ENCODE measurements around the gene VPS13D.
"Not testable (repeated sequence)": the region's sequence is repeated elsewhere in the genome, so short reads cannot be mapped to it uniquely, and the experiment has no call there.

The VPS13D gene

DNA sequence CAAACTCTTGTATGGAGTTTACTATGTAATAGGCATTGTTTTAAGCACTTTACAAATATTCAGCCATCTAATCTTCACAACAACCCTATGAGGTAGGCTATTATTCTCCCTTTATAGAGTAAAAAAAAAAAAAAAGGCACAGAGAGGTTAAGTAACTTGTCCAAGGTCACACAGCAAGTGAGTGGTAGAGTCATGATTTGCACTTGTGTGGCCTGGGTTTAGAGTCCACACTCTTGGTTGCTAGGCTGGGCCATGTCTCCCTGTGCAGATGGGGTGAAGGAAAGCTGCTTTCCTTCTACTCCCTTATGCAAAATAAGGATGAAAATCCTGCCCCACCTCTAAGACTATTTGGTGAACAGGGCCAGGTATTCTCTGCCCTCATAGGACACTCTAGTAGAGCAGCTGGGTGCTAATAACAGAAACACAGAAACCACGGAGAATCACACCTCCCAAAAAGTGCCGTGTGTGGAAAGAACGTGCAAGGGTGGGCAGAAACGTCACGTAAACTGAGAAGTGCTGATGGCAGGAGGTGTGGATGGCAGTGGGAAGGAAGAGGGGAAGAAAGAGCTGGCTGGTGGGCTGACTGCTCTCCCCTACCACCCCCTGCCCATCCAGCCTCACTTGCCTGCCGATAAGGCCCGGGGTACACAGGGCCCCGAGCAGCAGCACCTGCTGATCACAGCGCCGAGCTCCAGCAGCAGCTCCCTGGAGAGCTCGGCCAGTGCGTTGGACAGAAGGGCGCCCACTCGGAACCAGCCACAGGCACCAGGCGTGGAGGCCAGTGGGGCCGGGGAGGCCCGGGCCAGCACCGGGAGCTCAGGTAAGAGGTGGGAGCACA, 28.3 kb upstream of the VPS13D start:
- DNase-seq (ENCODE audit: low spot score), result no peak

DNA sequence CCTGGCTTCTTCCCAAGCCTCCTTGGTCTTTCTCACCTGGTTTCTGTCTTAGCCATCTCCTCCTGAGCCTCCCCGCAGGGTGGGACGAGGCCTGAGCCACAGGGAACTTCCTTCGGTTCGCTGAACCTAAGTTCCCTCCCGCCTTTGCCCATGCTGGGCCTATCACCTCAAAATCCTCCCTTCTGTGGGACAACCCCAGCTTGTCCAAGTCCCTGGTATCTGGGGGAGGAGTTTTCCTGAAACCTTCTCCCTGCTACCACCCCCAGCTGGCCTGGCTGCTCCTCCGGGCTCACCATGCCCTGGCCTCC, 27.7 kb upstream of the VPS13D start:
- DNase-seq (ENCODE audit: low spot score), result no peak

DNA sequence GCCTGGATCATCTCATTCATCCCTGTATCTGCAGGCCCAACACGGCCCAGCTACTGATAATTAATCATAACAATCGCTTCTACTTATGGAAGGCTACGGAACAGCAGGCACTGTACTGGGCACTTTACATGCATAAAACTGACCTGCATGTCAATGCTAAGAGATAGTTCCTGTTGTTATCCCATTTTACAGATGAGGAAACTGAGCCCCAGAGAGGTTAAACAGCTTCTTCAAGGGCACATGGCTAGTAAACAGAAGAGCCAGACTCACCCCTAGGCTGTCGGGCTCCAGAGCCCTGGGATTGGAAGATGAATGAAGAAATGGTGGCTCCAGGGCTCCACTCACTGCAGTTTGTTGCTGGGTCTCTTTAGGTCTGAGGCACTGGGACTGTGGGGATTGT, 27.3 kb upstream of the VPS13D start:
- no peak for DNase-seq (ENCODE audit: low spot score)

DNA sequence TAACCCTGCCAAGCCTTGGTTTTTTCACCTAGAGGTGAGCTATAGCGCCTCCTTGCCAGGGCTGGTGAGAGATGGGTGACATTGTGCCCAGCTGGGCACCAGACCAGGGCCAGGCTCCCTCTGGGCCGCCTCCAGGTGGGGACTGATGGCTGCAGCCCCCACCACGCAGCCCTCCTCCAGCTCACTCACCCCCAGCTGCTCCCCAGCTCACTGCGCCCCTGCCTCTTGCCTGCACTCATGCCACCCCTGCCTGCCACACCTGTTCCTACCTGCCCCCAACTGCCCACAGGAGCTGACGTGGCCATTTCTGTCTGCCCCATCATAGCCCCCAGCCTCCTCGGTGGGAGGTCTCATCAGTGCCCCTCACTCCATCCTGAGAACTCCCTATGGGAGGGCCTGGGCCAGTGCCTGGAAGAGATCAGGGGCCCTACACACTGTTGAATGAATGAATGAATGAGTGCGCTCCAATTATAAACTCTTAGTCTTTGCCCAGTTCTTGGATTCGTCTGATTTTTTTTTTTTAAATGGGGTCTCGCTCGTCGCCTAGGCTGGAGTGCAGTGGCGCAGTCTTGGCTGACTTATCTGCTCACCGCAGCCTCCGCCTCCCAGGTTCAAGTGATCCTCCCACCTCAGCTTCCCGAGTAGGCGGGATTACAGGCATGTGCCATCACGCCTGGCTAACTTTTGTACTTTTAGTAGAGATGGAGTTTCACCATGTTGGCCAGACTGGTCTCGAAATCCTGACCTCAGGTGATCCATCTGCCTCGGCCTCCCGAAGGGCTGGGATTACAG, 26.4 kb upstream of the VPS13D start:
- DNase-seq (ENCODE audit: low spot score), result no peak

DNA sequence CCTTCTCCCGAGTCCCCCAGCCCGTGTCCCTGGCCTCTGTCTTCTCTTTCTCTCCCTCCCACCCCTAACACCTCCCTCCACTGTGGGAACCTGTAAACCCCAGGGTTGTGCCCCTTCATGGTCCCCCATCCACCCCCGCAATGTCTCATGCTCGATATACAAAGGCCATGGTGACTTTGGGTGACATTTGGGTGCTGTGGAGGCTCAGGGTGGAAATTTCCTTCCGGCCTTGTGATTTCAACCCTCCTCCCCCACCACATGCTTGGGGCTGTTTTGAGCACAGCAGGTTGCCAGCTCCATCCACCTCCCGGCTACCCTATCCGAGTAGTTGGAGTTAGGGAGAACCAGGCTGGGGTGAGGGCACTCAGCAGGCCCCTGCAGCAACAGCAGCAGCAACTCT, 25.7 kb upstream of the VPS13D start:
- DNase-seq (ENCODE audit: low spot score), result no peak

DNA sequence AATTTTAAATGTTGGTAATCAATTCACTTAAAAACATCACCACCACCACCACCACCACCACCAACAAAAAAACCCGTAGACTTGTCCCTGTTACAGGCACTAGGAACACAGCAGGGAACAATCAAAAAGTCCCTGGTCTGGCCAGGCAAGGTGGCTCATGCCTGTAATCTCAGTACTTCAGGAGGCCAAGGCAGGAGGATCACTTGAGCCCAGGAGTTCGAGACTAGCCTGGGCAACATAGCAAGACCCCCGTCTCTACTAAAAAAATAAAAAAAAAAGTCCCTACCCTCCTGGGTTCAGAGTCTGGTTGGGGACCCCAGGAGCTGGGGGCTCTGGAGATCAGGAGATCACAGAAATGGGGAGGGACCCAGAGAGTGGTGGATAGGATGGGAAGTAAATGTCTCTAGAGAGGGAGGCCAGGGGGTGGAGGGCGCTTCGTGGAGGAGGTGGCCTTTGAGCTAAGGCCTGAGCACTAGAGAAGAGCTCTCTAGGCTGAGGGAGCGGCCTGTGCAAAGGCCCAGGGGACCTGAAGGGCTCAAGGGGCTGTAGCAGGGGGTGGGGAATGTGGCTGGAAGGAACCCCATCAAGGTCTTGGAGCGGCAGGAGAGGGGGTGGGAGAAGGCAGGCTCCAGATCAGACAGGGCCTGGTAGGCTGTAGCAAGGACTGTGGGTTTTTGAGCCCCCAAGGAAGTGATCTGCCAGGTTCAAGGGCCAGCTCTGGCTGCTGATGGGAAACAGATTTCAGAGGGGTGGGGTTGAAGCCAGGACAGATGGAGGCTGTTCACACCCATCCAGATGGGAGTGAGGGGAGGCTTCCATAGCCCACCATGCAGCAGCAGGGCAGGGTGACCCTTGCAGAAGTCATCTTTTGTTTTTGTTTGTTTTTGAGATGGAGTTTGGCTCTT, 24.8 kb upstream of the VPS13D start:
- no peak for DNase-seq (ENCODE audit: low spot score)

DNA sequence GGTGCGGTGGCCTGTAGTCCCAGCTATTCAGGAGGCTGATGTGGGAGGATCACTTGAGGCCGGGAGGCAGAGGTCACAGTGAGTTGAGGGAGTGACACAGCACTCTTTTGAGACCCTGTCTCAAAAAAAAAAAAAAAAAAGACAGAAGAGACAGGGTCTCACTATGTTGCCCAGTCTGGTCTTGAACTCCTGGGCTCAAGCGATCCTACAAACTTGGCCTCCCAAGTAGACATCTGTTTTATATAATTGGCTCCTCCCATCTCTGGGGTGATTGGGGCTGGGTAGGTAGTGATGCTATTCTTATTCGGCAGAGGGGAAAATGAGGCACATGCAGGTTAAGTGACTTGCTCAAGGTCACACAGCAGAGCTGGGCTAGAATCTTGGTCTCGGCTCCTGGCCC, 23.6 kb upstream of the VPS13D start:
- DNase-seq (ENCODE audit: low spot score), result no peak

DNA sequence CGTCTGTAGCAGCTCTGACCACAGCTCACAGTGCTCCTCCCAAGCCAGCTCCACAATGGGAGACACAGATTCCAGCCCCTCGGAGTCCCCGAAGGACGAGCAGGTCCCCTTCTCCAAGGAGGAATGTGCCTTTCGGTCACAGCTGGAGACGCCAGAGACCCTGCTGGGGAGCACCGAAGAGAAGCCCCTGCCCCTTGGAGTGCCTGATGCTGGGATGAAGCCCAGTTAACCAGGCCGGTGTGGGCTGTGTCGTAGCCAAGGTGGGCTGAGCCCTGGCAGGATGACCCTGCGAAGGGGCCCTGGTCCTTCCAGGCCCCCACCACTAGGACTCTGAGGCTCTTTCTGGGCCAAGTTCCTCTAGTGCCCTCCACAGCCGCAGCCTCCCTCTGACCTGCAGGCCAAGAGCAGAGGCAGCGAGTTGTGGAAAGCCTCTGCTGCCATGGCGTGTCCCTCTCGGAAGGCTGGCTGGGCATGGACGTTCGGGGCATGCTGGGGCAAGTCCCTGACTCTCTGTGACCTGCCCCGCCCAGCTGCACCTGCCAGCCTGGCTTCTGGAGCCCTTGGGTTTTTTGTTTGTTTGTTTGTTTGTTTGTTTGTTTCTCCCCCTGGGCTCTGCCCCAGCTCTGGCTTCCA, 22.9 kb upstream of the VPS13D start:
- DNase-seq (ENCODE audit: low spot score), result no peak

DNA sequence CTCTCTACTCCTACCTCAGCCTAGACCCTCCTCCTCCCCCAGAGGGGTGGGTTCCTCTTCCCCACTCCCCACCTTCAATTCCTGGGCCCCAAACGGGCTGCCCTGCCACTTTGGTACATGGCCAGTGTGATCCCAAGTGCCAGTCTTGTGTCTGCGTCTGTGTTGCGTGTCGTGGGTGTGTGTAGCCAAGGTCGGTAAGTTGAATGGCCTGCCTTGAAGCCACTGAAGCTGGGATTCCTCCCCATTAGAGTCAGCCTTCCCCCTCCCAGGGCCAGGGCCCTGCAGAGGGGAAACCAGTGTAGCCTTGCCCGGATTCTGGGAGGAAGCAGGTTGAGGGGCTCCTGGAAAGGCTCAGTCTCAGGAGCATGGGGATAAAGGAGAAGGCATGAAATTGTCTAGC, 21.6 kb upstream of the VPS13D start:
- DNase-seq (ENCODE audit: low spot score), result no peak

DNA sequence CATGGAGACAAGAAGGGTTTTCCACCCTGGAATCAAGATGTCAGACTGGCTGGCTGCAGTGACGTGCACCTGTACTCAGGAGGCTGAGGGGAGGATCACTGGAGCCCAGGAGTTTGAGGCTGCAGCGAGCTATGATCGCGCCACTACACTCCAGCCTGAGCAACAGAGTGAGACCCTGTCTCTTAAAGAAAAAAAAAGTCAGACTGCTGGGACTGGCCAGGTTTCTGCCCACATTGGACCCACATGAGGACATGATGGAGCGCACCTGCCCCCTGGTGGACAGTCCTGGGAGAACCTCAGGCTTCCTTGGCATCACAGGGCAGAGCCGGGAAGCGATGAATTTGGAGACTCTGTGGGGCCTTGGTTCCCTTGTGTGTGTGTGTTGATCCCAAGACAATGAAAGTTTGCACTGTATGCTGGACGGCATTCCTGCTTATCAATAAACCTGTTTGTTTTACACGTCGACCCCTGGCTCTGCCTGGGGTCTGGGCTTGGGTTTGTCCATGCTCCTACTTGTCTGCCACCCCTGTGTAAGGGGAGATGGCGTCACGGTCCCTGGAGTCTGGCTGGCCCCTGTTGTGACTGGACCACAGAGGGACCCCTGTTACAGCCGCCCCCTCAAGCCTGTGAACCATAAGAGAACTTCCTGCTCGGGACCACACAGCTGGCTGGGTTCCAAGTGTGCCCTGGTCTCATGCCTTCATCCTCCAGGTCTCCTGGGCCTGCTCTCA, 20.9 kb upstream of the VPS13D start:
- peak; percentile 68 for DNase-seq (ENCODE audit: low spot score)

DNA sequence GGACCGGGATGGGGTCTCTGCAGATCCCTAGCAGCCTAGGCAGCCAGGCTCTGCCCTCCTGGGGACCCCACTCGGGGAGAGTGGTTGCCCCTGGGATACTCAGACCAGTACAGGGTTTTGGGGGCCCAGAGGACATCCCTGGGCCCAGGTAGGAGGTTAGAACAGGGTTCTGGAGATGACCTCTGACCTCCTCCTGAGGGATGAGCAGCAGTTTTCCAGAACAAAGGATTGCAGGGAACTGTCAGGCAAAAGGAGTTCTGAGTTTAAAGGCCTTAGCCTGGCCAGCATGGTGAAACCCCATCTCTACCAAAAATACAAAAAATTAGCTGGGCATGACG, 20.4 kb upstream of the VPS13D start:
- DNase-seq (ENCODE audit: low spot score), result no peak

DNA sequence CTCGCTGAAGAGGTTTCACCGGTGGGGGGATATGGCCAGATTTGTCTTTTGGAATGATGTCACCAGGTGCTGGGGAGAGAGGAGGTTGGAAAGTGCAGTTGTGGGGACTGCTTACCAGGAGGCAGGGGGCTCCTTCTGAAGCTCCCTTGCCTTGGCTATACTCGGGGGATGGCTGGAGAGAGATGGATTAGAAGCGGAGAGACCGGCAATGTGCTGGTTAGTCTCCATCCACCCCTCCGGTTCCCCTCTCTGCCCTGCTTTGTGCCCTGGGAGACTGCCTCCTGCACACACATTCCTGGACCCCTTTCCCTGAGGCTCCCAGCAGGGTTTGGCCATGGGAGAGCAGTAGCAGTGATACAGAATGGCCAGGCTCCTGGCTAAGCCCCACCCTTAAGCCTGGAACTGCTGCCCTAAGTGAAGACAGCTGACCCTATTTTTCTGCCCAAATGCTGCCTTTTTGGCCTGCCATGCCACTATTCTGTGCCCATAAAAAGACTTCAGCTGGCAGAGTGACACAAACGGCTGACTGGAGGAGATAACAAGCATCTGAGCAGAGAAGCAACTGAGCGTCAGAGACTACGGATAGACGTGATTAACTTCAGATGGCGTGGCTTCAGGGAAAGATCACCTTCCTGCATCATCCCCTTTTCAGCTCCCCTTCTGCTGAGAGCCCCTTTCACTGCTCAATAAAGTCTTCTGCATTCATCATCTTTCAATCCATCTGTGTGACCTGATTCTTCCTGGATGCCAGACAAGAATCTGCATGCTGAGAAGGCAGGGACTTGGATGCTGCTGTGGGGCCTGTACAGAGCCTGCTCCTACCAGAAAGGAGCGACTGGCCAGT, 14.5 kb upstream of the VPS13D start:
- DNase-seq (ENCODE audit: low spot score), result no peak

DNA sequence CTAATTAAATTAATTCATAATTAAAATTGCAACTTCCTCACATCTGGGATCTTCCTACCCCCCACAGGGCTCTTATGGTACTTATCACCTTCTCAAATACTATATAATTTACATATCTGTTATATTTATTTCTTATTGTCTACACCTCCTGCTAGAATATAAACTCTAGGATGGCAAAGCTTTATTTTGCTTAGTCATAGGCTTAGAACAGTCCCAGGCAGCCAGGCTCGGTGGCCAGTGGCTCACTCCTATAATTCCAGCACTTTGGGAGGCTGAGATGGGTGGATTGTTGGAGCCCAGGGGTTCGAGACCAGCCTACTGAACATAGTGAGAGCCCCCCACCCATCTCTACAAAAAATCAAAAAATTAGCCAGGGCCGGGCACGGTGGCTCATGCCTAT, 10.0 kb upstream of the VPS13D start:
- no peak for DNase-seq (ENCODE audit: low spot score)

DNA sequence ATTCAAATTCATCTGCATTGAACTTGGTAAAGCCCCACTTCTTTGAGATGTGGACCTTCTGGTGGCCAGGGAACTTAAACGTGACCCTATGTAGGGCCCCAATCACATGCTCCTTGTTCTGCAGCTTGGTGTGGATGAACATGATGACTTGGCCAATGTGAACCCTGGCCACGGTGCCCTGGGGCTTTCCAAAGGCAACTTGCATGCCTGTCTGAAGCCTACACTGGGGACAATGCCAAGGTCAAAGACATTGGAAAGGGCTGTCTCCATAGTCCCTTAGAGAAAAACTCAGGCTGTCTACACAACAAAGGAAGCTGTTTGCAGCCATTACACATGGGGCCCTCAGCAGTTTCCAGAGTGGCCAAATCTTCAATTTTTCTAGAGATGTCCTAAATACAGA, 8.9 kb upstream of the VPS13D start:
- no peak for DNase-seq (ENCODE audit: low spot score)

DNA sequence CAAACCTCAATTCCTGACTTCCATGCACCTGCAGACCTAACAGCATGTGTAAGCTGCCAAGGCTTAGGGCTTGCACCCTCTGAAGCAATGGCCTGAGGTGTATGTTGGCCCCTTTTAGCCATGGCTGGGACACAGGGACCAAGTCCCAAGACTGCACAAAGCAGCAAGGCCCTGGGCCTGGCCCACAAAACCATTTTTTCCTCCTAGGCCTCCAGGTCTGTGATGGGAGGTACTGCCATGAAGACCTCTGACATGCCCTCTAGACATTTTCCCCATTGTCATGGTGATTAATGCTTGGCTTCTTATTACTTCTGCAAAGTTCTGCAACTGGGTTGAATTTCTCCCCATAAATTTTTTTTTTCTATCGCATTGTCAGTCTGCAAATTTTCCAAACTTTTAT, 7.1 kb upstream of the VPS13D start:
- not testable (repeated sequence) for DNase-seq (ENCODE audit: low spot score)

DNA sequence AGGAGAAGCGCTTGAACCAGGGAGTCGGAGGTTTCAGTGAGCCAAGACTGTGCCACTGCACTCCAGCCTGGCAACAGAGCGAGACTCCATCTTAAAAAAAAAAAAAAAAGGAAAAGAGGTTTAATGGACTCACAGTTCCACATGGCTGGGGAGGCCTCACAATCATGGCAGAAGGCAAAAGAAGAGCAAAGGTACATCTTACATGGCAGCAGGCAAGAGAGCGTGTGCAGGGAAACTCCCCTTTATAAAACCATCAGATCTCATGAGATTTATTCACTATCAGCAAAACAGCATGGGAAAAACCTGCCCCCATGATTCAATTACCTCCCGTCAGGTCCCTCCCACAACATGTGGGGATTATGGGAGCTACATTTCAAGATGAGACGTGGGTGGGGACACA, 5.7 kb upstream of the VPS13D start:
- not testable (repeated sequence) for DNase-seq (ENCODE audit: low spot score)

DNA sequence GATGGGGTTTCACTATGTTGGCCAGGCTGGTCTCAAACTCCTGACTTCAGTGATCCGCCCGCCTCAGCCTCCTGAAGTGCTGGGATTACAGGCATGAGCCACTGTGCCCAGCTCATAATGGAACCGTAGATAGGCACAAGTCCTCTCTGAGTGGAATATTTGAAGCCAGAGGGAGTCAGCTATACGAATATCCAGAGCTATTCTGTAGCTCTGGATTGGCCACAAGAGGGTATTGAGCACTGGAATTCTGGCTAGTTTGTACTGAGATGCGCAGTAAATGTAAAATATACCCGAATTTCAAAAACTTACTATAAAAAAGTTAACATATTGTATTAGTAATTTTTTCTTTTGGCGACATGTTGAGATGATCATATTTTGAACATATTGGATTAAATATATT, 851 bp upstream of the VPS13D start:
- DNase-seq (ENCODE audit: low spot score), result no peak

DNA sequence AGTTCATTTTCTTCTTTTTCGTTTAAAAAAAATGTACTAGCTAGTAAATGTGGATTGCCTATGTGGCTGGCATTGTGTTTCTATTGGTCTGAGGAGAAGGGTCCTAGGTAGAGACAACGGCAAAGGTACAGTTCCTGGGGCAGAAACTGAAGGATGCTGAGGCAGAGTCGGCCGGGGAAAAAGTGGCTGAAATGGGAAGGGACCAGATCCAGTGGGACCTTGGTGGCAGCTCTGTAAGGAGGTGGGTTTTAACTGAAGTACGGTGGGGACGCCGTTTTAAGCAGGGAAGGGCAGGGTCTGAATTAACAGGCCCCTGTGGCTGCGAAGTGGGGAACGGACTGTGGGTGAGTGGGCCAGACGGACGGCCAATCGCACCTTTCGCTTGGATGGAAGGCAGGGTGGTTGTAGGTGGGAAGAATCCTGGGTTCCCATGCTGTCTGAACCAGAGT, 420 bp upstream of the VPS13D start:
- DNase-seq (ENCODE audit: low spot score), result no peak

DNA sequence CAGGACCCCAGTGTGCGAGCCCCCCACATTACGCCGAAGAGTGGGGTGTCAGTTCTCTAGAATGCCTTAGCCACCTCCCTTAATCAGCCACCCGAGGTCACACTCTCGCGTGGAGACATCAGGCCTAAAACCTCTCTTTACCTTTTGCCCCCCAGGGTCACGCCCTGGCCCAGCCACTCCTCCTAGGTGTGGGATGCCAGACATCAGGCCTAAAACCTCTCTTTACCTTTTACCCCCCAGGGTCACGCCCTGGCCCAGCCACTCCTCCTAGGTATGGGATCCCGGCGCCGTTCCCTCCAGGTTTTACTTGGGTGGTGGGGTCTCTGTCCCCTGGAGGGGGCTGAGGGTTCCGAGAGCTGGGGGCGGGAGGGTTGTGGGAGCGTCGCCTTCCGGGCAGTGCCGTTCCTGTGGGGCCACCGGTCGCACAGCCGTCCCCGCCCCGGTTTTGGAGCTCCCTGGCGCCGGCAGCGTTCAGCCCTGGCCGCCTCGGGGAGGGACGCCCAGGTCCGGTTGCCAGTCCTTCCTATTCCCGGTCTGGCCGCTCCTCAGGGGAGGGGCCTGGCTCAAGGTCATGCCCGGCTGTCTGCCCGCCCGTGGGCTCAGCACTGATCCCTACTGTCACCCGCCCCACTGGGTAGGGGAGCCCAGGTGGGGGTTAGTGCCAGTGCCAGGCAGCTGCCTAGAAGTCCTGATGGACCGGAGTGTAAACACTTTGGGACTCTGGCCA, 882 bp downstream of the VPS13D start:
- peak; percentile 18 for DNase-seq (ENCODE audit: low spot score)

DNA sequence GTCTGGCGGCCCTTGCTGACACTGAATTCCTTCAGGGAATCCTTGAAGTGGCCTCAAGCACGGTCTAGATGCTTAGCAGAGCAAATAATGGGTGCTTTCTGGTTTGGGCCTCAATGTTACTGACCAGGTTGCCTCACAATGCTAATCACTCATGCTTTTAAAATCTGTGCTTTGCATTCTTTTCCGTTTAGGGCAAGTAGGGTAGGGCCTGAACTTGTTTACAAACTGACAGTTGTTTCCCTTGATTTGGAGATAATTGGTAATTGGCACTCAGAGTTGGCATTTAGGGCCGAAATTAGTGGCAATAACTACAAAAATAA, 1.4 kb downstream of the VPS13D start:
- no peak for DNase-seq (ENCODE audit: low spot score)

Data from globus pallidus (tissue), 1 donor.